ENCODE data around the gene USP33.
"Not testable (repeated sequence)": the region's sequence is repeated elsewhere in the genome, so short reads cannot be mapped to it uniquely, and the experiment has no call there.

USP33 gene

DNA sequence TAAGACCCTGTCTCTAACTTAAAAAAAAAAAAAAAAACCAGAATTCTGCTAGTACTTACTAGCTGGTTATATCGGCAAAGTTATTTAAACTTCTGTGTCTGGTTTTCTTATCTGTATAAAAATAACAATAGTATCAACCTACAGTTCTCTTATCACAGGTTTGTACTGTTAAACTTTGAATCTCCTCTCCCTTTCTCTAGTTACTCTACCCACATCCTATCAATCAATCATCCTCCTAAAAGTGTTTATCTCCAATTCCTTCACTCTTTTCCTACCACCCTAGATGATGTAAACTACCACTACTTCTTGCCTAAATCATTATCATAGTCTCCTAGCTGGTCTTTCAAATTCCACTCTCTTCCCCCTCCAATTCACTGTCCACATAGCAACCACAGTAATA, 27.6 kb downstream of the USP33 start:
- no peak for DNase-seq

DNA sequence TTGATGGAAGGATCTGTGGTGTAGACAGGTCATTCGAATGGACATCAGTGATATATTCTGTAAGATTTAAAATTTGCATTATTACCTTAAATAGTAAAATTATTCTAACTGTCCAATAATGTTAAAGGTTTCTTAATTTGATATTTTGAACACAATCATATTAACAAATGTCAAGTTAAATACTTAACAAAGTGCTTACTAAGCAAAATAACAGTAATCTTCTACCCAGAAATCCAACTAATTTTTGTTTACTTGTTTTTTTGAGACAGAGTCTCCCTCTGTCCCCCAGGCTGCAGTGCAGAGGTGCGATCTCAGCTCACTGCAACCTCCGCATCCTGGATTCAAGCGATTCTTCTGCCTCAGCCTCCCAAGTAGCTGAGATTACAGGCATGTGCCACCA, 33.9 kb downstream of the USP33 start:
- no peak for DNase-seq

DNA sequence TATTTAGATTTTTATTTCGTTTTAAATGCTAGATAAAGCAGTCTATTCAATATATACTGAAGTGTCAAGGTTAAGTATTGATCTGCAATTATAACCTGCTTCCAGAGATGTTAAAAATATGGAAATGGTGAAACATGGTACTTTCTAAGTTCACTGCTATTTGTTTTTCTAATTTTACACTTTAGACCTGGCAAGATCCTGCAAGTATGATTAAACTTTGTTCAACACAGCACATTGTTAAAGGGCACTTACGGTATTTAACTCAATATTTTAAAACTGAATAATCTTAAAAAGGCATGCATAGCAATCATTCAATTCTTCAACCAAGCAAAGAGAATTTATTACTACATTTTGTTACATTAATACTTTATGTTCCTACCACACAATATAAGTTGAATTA, 41.5 kb downstream of the USP33 start:
- DNase-seq: no peak

DNA sequence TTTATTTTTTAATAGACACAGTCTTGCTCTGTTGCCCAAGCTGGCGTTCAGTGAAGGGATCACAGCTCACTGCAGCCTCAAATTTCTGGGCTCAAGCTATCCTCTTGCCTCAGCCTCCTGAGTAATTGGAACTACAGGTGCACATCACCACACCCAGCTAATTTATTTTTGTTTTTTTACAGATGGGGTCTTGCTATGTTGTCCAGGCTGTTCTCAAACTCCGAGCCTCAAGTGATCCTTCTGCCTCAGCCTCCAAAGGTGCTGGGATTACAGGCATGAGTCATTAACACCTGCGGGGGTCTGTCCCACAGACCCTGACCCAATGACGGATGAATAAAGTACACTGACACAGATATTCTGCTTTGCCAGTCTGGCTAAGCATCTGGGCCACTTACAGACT, 43.6 kb downstream of the USP33 start:
- DNase-seq: no peak

DNA sequence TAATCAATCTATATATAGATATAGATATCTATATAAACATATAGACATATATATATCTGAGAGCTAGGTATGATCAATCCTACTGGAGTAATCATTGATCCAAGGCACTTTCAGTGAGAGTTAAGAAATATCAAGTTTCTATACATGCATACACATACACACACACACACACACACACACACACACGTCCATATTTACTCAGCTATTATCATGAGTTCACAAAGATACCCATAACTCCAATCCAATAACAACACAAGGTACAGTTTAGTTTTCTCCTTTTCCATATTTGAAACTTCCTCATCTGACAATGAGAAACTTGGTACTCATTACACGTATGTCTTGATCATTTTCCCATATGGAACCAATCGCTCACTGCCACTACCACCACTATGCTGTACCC, 49.9 kb downstream of the USP33 start:
- no peak for DNase-seq

DNA sequence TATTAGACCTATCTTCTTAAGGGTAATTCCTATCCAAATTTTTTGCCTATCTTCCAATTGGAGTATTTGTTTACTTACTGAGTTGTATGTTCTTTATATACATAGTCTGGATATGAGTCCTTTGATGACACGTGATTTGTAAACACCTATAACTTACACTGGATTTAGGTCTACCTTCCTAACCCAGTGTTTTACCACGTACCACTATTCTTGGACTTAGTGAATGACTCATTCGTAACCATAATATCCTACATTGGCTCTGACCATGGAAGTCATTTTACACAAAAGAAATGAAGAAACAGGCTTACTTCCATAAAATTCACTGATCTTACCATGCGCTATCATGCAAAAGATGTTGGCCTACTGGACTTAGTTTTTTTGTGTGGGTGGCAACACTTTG, 53.3 kb downstream of the USP33 start:
- DNase-seq: no peak

DNA sequence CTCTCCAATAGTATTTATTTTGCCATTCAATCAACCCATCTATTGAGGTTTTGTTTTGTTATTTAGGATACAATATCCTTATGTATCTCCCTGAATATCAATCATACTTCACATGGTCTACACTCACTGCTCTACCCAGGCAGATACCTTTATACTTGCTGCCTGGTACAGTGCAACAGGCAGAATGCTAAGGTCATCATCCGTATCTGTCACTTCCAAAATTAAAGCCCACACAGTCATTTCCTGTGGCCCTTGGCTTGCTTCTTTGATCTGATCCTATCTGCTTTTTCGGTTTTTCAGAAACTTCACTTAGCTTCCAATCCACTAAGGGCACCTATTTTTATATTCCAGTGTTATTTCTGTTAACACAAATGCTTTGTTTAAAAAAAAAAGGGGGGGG, 54.9 kb downstream of the USP33 start:
- DNase-seq: no peak

DNA sequence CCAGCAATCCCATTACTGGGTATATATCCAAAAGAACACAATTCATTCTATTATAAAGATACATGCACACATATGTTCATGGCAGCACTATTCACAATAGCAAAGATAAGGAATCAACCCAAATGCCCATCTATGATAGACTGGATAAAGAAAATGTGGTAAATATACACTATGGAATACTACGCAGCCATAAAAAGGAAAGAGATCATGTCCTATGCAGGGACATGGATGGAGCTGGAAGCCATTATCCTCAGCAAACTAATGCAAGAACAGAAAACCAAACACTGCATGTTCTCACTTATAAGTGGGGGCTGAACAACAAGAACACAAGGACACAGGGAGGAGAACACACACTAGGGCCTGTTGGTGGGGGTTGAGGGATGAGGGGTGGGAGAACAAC, 60.0 kb downstream of the USP33 start:
- DNase-seq: not testable (repeated sequence)

DNA sequence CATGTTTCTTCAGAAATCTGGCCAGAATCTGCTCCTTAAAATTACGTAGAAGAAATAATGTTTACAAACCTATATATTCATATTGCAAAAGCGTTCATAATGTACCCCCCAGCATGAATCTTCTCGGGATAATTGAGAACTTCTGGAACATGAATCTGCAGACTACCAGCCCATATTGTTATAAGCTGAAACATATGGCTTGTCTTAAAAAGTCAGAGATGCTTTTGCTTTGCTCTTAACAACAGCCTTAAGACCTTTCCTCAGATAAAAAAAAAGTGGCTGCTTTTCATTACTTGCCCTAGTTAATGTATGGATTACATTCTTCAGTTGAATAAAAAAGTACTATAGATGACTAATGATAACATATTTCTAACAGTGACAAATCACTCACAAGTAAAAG, 62.2 kb downstream of the USP33 start:
- DNase-seq: no peak

DNA sequence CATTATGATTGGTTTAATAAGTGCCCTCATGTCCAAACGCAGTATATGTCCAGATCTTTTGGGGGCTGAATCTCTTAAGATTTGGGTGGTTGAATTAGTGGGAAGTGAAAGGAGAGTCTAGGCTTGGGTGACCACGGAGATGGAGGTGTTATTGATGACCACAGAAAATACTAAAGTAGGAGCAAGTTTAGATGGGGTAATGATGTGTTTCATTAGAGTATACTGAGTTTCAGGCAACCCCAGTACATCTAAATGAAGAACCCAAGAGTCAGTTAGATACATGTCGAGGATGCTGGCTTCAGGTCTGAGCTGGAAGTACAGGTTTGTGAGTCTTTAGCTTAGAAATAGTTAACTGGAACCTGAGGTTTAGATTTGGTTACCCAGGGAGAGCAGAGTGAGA, 70.7 kb downstream of the USP33 start:
- DNase-seq: no peak

DNA sequence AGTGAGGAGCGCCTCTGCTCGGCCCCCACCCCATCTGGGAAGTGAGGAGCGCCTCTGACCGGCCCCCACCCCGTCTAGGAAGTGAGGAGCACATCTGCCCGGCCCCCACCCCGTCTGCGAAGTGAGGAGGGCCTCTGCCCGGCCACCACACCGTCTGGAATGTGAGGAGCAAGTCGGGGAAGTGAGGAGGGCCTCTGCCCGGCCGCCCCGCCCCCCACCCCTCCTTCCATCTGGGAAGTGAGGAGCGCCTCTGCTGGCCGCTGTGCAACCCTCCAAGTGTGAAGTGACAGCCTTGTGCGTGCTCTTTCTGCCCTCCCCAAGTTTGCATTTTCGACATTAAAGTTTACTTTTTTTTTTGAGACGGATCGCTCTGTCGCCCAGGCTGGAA, 72.1 kb downstream of the USP33 start:
- DNase-seq: peak; percentile 40

DNA sequence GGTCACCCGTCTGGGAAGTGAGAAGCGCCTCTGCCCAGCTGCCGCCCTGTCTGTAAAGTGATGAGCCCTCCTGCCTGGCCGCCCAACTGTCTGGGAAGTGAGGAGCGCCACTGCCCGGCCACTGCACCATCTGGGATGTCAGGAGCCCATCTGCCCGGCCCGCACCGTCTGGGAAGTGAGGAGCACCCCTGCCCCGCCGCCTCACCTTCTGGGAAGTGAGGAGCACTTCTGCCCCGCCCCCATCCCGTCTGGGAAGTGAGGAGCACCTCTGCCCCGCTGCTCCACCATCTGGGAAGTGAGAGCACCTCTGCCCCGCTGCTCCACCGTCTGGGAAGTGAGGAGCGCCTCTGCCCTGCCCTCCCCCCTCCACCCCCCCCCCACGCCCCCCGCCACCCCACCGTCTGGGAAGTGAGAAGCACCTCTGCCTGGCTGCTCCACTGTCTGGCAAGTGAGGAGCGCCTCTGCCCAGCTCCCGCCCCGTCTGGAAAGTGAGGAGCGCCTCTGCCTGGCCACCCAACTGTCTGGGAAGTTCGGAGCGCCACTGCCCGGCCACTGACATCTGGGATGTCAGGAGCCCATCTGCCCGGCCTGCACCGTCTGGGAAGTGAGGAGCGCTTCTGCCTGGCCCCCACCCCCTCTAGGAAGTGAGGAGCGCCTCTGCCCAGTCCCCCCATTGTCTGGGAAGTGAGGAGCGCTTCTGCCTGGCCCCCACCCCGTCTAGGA, 72.7 kb downstream of the USP33 start:
- DNase-seq: no peak

DNA sequence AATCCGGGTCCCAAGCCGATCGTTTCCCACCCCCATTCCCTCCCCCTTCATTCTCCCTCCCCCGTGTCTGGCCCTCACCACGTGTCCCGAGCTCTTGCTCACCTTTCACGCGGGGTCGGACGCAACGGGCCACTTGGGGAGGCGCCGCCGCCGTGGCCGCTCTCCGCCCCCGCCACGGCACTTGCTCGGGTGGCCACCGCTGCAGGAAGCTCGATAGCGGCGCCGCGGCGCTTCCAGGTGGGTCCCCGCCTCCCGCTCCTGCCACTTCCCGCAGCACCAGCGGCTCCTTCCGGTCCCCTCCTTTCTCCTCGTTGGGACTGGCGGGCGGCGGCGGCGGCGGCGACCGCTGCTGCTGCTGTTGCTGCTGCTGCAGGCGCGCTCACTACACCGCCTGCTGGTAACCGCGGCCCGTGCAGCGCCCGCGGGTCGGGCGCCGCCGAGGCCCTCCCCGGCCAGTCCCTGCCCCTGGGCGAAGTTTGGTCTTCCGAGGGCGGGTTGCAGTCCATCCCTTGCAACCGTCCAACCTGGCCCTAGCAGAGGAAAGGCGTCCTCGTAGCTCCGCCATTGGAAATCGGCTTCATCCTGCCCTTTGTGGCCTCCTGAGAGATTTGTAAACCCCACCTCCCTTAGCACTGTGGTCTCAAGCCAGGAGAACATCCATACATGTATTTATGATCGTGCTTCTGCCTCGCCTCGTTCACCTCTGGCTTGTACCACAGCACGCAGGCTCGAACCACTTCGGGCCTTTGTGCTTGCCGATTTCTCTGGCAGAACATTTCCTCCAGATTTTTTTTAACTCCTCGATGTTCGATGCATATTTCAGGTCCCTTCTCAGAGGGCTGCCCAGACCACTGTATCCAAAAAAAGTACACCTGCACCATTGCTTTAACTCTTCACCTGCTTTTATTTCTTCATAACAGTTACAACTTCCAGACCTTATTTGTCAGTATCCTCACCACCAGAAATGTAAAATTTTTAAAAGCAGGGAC, 76.2 kb downstream of the USP33 start:
- peak; percentile 93 for DNase-seq

DNA sequence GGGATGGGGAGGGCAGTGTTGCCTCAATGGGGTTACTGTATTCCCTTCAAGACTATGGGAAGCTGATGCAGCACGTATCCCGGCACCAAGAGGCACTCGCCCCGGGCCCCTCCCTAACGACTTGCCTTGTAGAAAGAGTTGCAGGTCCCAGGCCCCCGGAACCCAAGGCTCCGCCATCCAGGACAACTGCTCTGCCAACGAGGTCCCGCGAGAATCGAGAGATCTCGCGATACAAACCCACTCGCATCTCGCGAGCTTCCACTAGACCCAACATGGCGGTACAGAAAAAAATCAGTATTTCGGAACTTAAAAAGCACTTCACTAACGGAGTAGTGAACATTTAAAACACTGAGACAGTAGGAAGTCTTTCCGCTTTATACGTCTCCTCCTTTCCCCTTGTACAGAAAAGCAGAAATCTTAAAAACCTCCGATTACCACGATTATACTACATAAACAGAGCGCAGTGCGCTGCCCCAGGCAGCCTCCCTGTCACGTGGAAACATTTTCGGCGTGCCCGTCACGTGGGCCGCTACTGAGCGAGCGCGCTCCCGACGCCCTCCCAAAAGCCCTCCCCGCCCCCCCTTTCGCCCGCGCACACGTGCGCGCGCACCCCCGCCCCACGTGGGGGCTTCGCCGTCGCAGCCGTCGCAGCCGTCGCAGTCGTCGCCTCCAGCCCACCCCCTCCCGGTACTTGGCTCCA, 77.0 kb downstream of the USP33 start, which contains the start of gene ZZZ3:
TSS of gene ZZZ3 (minus strand) at position 199 of the 700 bp plus-strand sequence. CDS start 49,304 bp downstream, outside the sequence.
- DNase-seq: peak; percentile 92

DNA sequence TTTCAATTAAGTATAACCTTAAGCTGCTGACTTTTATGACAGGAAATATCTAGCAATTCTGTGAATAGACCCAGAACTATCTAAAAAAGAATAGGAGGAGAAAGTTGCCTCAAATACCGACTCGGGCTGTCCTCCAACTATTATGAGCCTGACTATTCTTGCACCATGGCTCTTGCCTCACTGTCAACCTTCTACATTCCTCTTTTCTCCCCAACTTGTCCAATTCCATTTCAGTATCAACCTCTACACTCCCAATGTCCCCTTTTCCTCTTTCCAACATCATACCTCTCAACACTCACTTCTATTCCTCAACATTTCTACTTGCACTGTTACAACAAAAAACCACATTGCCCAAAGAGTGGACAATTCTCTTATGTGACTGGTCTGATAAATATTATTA, 79.5 kb downstream of the USP33 start:
- no peak for DNase-seq

DNA sequence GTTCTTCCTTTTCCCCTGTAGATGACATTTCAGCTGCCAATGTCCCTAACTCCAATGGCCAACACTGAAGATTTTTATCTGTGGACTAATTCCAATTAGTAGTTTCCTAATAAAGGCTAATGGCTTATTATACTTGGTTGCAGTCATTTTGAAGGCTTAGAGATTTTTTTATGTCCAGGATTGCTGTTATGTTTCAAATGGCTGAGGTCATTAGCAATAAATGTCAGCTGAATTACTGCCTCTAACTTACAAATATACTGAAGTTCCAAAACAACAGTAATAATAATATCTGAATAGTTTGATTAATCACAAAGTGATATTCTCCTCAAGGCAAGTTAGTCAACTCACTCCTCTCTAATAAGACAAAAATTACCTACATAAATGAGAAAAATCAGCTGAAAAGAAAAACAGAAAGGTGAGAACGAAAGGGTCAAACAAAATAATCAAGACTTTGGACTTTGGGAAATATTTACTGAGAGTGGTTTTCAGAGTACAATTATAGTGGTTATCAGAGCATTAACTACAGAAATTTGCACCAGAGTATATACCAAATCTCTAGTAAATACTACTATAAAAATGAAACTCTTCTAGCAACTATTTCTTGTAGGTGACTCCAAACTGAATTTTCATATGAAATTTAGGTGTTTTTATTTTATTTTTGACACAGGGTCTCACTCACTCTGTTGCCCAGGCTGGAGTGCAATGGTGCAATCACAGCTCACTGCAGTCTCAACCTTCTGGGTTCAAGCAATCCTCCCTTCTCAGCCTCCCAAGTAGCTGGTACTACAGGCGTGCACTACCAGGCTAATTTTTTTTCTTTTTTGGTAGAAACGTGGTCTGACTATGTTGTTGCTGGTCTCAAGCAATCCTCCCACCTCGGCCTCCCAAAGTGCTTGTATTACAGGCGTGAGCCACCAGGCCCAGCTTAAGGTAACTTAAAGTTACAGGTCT, 80.7 kb downstream of the USP33 start:
- DNase-seq: no peak

DNA sequence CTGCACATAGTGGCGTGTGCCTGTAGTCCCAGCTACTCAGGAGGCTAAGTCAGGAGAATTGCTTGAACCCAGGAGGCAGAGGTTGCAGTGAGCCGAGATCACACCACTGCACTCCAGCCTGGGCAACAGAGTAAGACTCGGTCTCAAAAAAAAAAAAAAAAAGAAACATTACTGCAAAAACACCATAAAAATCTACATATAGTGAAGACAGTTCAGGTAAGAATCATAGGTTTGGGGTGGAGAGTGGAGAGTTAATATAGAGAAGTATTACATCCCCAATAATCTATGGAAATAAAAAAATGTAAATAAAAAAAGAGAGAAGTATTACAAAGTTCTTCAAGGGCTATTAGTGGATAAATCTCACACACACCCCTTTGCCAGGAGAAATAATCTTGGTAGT, 84.8 kb downstream of the USP33 start:
- not testable (repeated sequence) for DNase-seq

DNA sequence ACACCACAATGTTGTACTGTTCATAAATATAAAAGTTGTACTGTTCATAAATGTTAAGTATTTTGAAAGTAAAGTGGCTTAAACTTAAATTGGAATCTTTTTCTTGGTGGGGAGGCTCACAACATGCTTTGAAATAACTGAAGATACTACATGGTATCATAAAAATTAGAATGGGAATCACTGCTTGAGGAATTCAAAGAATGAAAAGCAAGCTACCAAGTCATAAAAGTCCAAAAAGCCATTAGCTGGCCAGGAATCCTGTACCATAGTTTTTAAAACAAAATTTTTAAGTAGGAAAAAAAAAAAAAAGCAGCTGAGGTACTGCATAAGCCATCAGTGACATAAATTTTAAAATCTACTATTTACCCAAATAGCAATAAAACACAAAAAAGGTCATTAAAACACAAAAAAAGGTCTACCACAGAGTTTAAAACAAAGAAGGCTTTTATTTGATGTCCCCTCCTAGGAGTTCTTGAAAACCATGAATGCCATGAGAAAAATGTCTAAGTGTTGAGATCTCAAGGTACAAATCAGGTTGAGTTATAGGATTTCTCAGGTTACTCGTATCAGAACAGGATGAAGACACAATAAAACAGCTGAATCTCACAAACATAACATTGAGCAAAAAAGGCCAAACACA, 85.8 kb downstream of the USP33 start:
- DNase-seq: no peak

DNA sequence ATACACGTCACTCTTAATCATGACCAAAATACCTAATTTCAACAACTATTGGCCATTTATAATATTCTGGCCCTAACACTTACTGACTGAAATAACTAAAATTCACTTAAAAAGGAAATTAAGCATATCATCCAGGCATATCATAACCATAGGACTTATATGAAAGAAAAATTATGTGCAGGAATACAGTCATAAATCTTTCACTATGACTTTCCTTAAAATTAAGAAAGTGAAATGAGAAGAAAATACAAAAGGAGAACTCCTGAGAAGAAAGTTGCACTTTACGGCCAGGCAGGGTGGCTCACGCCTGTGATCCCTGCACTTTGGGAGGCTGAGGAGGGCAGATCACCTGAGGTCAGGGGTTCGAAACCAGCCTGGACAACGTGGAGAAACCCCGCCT, 86.6 kb downstream of the USP33 start:
- no peak for DNase-seq

DNA sequence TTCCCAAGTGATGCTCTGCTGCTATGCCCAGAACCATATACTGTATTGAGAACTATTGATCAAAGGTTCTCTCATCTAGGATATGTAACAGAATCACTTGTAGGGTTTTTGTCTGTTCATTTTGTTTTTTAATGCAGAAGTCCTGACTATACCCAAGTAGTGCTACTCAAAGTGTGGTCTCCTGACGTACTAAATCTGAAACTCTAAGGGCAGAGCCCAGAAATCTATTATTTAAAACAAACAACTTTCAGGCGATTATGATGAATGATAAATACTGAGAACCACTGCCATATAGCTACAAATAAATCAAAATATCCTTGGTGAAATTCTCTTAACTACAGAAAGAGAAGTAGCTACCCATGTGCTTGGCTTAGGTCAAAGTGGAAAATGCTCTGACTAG, 87.3 kb downstream of the USP33 start:
- no peak for DNase-seq

DNA sequence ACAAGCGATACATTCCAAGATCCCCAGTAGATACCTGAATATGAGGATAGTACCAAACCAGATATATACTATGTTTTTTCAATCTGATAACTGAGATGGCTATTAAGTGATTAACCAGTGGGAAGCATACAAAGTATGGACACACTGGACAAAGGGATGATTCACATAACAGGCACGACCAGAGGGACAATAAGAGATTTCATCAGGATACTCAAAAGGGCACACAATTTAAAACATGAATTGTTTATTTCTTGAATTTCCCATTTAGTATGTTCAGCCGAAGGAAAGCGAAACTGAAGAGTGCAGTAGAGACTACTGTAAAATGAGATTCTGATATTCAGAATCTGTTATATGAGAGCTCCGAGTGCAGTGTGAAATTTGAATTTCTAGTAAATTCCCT, 87.8 kb downstream of the USP33 start:
- no peak for DNase-seq

DNA sequence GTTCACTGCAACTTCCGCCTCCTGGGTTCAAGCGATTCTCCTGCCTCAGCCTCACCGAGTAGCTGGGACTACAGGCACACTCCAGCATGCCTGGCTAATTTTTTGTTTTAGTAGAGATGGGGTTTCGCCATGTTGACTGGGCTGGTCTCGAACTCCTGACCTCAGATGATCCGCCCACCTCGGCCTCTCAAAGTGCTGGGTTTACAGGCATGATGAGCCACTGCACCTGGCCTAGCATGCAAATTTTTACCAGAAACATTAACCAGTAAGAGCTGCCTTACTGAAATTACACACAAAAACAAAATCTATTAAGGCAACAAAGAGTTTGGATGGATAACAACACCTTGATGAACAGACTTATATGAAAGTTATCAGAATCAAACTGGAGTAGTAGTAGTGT, 89.3 kb downstream of the USP33 start:
- DNase-seq: no peak

All from CD4-positive, alpha-beta T cell treated with Interleukin-6 for 4 hours (primary cell).